ENCODE data around the gene ADARB2. TPM values are rescaled to one million over a fixed set of nuclear protein-coding genes. Genes with fewer than 3 reads are reported as not detected.
A peak's percentile ranks its signal among the peaks of the same experiment; 100 is the strongest.

The ADARB2 gene
- total RNA-seq, 1 donor from 2014 or later = 0.80 TPM

DNA sequence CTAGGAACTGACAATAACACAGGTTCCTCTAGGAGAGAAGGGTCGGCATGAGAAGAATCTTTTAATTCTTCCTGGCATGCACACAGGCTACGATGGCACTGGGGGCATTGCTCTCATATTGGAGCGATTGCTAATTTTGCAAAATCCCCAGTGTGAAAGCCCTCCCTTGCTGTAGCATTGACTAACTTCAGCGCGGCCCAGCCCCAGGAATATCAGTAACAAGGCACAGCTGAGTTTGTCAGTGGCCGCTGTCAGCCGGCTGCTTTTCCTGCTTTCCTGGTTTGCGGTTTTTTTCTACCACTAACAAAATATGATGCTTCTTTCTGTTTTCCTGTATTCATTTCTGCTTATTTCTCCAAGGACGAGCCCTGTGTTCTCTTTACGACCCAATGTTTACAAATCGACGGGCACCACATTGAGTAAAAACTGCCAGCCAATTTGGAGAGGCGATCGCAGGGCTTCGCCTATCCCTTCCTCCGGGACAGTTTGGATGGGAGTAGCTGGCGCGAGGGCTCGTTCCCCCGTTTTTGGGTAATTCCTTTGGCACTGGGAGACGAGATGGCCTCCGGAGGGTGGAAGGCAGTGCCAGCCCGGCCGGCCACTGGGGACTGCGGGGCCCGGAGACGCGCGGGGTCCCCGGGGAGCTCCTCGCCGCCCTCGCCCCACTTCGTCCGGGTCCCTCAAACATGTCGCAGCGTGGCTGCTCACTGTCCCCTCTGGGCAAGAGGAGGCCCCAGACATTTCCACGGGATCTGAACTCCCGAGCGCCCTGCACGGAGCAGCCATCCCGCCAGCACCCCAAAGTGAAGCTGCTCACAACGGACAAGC, 967 bp downstream of the ADARB2 start:
- H3K4me1 ChIP-seq = peaks cover 7% of the 10 kb centered on the region
- H3K9me3 ChIP-seq = no peaks in the 10 kb centered on the region
- H3K27me3 ChIP-seq (ENCODE audit: low read depth) = peaks cover 86% of the 10 kb centered on the region
- H3K36me3 ChIP-seq = no peaks in the 10 kb centered on the region
- TF ChIP-seq, protein P1, sequence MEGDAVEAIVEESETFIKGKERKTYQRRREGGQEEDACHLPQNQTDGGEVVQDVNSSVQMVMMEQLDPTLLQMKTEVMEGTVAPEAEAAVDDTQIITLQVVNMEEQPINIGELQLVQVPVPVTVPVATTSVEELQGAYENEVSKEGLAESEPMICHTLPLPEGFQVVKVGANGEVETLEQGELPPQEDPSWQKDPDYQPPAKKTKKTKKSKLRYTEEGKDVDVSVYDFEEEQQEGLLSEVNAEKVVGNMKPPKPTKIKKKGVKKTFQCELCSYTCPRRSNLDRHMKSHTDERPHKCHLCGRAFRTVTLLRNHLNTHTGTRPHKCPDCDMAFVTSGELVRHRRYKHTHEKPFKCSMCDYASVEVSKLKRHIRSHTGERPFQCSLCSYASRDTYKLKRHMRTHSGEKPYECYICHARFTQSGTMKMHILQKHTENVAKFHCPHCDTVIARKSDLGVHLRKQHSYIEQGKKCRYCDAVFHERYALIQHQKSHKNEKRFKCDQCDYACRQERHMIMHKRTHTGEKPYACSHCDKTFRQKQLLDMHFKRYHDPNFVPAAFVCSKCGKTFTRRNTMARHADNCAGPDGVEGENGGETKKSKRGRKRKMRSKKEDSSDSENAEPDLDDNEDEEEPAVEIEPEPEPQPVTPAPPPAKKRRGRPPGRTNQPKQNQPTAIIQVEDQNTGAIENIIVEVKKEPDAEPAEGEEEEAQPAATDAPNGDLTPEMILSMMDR (IDR thresholded peaks at IDR 0.05) = no peak
- intact Hi-C loops (cut with DNase I) = no loop called here
- no peak overlapping the region for H3K27ac ChIP-seq
- DNase-seq (no peak), ATAC-seq (no peak)
- H3K4me3 ChIP-seq = peak overlapping the region; percentile 29

DNA sequence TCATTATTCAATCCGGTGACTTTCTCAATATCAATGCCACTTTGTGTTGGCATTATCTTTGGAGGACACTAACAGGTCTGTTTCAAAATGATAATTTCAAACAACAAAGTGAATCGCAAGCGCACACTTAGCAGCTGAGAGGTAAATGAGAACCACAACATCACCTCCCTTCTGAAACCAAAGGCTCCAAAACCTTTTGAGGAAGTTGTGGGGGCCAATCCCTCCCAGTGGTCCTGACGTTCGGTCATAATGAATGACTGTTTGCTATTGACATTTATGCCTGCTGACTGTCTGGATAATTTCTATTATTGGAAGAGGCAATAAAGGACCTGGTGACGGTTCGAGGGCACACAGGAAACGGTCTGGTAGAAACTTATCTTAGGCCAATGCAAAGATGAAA, 1.8 kb downstream of the ADARB2 start:
- Histone ChIP-seq H3K9me3 (no peaks in the 10 kb centered on the region), H3K4me3 (no peak overlapping the region), H3K27ac (no peak overlapping the region), H3K36me3 (no peaks in the 10 kb centered on the region), H3K27me3 (ENCODE audit: low read depth) (peaks cover 89% of the 10 kb centered on the region), H3K4me1 (peaks cover 7% of the 10 kb centered on the region)
- intact Hi-C loops (cut with DNase I) = no loop called here
- TF ChIP-seq, protein P1 (IDR thresholded peaks at IDR 0.05) = no peak
- DNase-seq (no peak), ATAC-seq (no peak)

DNA sequence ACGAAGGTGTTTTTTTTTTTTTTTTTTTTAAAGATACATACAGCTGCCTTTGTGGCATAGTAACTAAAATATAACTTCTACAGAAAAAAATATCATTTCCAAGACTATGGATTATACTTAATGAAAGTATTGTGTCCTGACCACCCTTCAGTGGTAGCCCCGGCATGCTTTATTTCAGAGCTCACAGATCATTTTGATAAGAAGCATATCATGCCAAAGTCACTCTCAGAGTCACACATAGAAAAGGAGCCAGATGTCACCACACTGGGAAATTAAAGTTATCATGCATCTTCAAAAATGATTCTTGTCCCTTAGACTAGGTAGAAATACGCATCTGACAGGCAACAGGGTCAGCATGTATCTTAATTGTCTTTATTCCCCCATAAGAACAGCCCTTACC, 3.0 kb downstream of the ADARB2 start:
- Histone ChIP-seq H3K27me3 (ENCODE audit: low read depth) (peaks cover 76% of the 10 kb centered on the region), H3K27ac (no peak overlapping the region), H3K4me1 (peaks cover 7% of the 10 kb centered on the region), H3K36me3 (no peaks in the 10 kb centered on the region), H3K9me3 (no peaks in the 10 kb centered on the region), H3K4me3 (no peak overlapping the region)
- intact Hi-C loops (cut with DNase I) = no loop called here
- TF ChIP-seq, protein P1 (IDR thresholded peaks at IDR 0.05) = no peak
- ATAC-seq (no peak), DNase-seq (no peak)

DNA sequence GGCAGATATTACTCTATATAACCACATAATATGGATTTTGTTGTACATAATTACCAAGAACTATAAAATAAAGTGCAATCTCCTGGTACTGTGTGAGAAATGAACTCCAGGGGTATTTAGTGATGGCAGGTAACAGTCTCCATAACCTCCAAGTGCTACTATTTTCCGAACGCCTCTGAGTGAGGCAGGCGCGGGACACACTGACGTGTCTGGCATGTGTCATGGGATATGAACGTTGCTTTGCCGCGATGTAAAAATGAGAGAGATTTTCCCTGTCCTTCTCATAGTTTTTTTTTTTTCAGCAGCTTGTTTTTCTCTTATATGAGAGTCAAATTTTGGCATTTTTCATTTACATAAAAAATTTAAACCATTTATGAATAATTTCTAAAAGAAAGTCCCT, 3.6 kb downstream of the ADARB2 start:
- Histone ChIP-seq H3K9me3 (no peaks in the 10 kb centered on the region), H3K4me1 (peaks cover 7% of the 10 kb centered on the region), H3K27ac (no peak overlapping the region), H3K27me3 (ENCODE audit: low read depth) (peaks cover 70% of the 10 kb centered on the region), H3K36me3 (no peaks in the 10 kb centered on the region), H3K4me3 (no peak overlapping the region)
- ATAC-seq (no peak), DNase-seq (no peak)
- intact Hi-C loops (cut with DNase I) = no loop called here
- TF ChIP-seq, protein P1 (IDR thresholded peaks at IDR 0.05) = no peak

DNA sequence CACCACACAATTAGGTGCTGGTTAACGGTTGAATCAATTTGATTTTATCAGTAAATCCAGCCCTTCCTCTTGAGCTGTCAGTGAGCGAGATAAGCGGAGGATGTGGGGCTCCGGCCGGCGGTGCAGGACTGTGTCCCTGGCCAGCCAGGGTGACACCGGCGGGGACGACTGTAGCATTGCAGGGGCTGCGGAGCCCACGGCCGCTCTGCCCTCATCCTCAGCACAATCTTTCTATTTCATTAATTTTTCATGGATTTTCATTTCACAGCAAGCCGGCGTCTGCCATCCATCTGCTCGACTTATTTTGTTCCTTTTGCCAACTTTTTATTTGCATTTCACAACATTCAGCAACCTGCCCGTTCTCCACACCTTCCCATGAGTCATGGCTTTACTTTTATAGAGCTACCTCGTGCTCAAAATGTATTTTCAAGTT, 4.7 kb downstream of the ADARB2 start:
- TF ChIP-seq, protein P1 (IDR thresholded peaks at IDR 0.05) = no peak
- ATAC-seq (peak in 1 of 2 donors; percentile 54), DNase-seq (no peak)
- Histone ChIP-seq H3K36me3 (no peaks in the 10 kb centered on the region), H3K27me3 (ENCODE audit: low read depth) (peaks cover 61% of the 10 kb centered on the region), H3K4me1 (peaks cover 7% of the 10 kb centered on the region), H3K4me3 (no peak overlapping the region), H3K27ac (no peak overlapping the region), H3K9me3 (no peaks in the 10 kb centered on the region)
- intact Hi-C loops (cut with DNase I) = no loop called here
